Effector CD4-positive, alpha-beta T cell (primary cell): ENCODE results near the gene ABCB6.
"Not testable (repeated sequence)": the region's sequence is repeated elsewhere in the genome, so short reads cannot be mapped to it uniquely, and the experiment has no call there.

ENCODE experiments used
- DNase-seq: peaks from one replicate; pipeline ENCODE4 v3.0.0-alpha.2; 2020

ABCB6 gene

DNA sequence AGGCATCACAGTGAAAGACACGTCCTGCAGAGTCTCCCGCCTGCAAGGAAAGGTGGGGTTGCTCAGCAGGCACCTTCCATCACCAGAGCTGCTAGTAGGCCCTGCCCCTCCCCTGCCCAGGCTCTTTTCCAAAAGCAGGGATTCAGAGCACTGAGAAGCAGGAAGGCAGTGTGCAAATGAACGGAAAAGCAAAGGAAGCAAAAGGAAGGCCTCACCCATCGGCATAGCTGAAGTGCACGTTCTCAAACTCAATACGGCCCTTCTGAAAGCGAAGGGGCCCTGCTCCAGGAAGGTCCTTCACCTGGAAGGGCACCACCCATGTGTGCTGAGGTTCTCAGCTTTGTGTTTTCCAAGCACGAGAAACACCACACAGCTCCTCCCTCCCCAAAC, 5.7 kb downstream of the ABCB6 start:
- no peak for DNase-seq

DNA sequence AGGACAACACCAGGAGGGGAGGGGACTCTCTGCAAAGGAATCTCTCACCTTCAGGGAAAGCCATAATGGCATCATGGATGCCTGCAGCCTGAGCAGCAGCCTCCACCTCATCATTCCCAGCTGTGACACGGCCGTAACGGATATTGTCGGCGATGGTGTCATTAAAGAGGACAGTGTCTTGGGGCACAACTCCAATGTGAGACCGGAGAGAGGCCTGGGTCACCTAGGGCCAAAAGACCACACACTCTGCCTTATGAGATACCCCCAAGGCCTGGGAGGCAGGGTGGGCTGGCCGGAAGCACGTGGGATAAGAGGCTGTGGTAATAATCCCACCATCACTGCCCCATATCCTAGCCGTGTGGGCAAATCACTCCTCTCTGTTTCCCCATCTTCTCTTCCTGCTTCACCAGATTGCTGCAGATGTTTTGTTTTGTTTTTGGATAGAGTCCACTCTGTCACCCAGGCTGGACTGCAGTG, 7.8 kb downstream of the ABCB6 start:
- DNase-seq, result no peak

DNA sequence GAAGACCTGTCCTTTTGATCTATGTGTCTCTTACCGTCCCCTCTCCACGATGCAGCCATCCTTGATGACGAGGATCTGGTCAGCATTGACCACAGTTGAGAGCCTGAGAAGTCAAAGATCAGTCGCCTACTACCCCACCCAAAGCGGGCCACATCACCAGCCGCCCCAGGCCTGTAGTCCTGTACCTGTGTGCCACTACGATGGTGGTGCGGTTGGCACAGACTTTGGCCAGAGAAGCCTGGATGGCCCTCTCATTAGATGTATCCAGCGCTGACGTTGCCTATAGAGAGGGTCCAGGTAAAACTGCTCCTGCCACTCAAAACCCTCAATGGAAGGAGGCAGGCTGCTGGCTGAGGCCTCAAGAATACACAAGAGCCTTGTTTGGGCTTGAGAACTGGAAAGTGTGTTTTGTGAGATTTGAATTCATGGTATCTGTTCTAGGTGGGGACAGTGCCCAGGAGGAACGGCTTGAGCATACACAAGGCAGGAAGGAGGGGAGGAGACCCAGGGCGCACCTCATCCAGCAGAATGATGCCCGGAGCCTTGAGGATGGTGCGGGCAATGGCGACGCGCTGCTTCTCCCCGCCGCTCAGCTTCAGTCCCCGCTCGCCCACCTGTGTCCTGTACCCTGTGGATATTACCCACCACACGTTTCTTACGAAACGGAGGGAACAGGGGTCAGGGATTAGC, 8.4 kb downstream of the ABCB6 start:
- no peak for DNase-seq

DNA sequence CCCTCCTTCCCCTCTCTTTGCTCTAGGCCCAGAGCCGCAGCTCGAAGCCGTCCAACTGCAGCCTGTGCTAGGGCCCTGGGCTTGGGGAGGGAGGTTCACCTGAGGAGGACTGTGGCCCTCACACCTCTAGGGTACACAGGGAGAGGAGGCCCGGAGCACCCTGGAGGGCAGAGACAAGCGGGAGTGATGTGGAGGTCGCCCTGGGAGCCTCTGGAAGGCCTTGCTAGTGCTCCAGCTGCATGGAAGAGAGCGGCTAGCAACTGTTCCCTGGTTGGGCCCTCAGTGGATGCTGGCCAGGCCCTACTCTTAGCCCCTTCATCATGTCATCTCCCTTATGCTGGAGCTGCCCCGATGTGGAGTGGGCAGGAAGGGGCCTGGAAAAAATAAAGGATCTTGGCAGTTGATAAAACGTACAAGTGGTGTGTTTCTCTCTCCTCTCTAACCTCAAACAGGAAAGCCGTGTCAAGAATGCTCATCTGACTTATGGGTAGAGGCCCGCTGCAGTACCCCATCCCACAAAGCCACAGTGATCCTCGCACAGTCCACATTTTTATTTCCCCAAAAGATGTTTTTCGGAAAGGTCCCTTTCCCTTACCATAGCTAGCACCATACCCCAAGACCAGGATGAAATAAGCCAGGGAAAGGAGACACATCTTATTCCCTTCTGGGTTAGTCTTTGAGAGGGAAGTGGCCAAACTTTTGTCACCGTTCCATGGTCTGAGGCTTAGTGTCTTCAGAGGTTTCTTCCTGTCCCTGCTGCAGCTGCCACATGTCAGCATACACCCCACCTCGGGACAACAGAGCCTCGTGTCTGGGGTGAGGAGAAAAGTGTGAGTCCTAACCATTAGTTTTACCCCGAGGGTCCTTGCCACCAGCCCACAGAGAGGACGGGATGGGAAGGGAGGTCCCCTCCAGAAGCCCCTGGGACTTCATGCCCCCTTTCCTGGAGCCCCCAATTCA, 9.2 kb downstream of the ABCB6 start:
- no peak for DNase-seq

DNA sequence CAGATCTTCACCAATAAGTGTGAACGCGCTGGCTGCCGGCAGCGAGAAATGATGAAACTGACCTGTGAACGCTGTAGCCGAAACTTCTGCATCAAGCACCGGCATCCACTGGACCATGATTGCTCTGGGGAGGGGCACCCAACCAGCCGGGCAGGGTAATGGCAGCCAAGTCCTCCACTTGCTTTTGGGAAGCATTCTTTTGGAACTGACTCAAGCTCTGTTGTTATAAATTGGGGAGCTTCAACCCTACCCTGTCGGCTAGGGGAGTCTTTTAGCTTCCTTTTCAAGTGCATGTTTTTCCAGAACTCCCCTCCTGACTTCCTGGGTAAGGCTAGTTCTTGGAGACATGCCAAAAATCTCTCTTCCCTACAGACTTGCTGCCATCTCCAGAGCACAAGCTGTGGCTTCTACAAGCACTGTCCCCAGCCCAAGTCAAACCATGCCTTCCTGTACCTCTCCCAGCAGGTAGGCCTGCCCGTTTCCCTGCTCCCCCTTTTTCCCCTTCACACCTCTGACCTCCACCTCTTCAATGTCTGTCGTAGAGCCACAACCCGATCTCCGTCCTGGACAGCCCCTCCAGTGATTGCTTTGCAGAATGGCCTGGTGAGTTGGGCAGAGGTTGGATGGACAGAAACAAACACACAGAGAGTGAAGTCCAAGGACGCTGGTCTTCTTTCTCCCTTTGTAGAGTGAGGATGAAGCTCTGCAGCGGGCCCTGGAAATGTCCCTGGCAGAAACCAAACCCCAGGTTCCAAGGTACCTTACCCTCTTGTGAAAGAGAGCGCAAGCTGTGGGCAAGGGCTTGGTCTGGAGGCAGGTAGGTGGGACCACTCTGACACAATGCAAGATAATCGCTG, 10.6 kb downstream of the ABCB6 start:
- no peak for DNase-seq

DNA sequence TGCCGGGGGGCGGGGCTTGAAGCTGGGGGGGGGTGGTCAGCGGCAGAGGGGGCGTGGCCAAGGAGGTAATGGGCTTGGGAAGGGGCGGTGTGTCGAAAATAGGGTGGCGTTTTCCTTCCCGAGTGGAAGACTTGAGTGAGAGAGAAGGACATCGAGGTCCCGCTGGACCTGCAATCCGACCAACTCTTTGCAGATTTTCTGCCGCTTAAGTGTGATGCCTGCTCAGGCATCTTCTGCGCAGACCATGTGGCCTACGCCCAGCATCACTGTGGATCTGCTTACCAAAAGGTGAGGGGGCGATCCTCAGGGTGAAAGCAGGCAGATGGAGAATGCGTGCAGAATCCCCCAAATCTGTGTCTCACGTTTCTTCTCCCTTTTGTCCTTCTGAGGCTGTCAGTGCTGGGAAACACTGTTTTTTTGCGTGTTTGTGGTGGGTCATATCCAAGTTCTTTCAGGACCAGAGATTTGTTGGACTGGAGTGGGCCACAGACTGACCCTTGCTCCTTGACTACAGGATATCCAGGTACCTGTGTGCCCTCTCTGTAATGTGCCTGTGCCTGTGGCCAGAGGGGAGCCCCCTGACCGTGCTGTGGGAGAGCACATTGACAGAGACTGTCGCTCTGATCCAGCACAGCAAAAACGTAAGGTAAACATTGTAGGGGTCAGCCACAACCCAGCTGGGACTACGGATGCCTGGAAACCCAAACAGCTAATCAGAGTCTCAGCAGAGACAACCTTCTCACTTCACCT, 11.4 kb downstream of the ABCB6 start:
- DNase-seq, result no peak

DNA sequence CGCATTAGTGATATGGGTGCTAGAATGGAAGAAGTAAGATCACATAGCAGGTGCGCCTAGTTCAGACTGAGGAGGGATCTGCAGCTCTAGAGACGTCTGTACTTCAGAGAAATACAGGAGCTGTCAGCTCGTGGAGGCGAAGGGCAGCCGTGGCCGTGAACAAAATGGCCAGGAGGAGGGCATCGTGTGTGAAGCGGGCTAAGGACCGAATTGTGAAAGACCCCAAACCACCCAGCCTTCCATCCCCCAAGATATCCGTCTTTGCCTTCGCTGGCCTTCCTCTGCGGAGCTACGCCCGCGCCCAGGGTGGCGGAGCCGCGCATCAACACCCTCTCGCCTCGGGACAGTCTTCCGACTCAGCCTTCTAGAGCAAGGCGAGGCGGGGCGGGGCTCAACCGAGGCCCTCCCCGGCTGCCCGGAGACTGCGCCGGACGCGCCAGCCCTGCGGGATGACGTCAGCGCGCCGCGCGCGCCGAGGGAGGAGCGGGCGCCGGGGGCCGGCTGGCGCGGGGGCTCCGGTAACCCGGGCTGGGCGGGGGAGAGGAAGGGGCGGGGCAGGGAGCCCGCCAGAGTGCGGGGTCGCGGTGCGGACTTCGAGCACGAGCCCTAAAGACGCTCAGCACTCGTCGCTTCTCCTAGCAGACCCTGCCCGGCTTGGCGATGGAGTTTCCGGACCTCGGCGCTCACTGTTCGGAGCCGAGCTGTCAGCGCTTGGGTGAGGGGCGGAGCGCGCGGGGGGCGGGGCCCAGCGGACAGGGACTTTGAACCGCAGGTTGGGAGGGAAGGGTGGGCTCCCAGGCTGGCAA, 12.2 kb downstream of the ABCB6 start, which contains the start of gene ZFAND2B:
ZFAND2B (plus strand) TSS at position 455 of the 806 bp plus-strand sequence; CDS start at position 661, 206 bp downstream.
- DNase-seq, result peak; percentile 94

DNA sequence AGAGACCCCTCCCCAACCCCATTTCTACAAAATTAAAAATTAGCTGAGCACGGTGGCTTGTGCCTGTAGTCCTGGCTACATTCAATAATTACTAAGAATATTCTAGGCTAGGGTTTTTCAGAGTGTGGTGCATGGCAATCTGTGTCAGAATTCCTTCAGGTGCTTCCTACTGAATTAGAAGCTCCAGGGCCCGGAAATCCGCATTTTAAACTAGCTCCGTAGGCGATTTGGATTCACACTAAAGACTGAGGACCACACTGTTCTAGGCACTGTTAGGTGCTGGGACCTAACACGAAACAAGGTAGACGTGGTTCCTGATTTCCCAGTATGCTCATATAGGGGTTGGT, 12.8 kb downstream of the ABCB6 start:
- DNase-seq, result no peak

DNA sequence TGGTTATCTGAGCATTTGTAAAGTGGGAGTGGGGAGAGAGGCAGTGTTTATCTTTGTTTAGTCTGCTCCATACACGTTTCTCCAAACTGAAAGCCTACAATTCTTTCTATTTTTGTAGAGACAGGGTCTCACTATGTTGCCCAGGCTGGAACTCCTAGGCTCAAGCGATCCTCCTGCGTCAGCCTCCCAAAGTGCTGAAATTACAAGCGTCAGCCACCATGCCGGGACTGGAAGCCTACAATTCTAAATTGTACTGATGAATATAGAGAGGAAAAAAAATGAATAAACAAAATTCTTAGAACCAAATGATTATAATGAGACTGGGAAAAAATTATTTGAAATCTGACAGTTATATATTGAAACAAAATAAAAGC, 13.6 kb downstream of the ABCB6 start:
- DNase-seq, result no peak

DNA sequence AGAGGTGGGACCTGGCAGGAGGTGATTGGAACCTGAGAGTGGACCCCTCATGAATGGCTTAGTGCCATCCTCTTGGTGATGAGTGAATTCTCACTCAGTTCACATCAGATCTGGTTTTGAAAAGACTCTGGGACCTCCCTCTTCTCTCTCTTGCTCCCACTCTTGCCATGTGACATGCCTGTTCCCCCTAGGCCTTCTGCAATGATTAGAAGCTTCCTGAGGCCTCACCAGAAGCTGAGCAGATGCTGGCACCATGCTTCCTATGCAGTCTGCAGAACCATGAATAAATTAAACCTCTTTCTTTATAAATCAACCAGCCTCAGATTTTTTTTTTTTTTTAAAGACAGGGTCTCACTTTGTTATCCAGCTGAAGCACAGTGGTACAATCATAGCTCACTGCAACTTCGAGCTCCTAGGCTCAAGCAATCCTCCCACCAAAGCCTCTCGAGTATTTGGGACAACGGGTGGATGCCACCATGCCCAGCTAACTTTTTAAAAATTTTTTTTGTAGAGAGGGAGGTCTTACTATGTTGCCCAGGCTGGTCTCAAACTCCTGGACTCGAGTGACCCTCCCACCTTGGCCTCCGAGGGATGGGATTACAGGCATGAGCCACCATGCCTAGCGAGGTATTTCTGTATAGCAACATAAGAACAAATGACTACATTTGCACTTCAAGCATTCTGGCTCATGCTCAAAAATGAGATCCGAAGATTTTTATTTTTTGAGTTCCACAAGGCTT, 14.2 kb downstream of the ABCB6 start:
- DNase-seq, result no peak

DNA sequence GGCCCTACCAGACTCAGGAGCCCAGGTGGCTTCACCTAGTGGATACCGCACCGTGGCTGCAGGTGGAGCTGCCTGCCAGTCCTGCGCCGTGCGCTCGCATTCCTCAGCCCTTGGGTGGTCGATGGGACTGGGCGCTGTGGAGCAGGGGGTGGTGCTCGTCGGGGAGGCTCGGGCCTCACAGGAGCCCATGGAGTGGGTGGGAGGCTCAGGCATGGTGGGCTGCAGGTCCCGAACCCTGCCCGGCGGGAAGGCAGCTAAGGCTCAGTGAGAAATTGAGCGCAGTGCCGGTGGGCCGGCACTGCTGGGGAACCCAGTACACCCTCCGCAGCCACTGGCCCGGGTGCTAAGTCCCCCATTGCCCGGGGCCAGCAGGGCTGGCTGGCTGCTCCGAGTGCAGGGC, 17.4 kb downstream of the ABCB6 start:
- DNase-seq, result not testable (repeated sequence)

DNA sequence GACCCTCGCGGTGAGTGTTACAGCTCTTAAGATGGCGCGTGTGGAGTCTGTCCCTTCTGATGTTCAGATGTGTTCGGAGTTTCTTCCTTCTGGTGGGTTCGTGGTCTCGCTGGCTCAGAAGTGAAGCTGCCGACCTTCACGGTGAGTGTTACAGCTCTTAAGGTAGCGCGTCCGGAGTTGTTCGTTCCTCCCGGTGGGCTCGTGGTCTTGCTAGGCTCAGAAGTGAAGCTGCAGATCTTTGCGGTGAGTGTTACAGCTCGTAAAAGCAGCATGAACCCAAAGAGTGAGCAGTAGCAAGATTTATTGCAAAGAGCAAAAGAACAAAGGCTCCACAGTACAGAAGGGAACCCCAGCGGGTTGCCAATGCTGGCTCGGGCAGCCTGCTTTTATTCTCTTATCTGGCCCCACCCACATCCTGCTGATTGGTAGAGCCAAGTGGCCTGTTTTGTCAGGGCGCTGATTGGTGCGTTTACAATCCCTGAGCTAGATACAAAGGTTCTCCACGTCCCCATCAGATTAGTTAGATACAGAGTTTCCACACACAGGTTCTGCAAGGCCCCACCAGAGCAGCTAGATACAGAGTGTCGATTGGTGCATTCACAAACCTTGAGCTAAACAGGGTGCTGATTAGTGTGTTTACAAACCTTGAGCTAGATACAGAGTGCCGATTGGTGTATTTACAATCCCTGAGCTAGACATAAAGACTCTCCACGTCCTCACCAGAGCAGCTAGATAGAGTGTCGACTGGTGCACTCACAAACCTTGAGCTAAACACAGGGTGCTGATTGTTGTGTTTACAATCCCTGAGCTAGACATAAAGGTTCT, 18.0 kb downstream of the ABCB6 start:
- not testable (repeated sequence) for DNase-seq

DNA sequence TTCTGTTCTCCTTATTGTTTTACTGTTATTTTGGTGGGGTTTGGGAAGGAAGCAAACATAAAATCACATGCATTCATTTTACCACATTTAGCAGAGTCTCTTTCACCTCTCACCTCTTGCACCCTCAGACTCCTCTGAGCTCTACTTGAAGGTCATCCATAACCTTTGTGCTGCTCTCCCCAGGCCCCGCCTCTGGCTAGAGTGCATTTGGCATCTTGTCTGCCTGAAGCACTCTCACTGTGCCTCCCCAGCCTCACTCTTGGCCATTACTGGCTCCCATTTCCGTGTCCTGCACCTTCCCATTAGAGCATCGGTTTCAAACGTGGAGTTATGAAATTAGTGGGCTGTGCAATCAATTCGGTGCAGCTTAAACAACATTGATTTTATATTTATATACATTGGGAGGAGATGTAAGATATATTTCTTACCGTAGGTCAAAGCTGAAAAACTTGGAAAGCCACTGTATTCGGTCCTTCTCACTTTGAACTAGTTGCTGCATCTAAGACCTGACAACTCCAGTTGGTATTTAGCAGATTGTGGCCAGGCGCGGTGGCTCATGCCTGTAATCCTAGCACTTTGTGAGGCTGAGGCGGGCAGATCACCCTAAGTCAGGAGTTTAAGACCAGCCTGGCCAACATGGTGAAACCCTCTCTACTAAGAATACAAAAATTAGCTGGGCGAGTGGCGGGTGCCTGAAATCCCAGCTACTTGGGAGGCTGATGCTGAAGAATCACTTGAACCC, 19.1 kb downstream of the ABCB6 start:
- no peak for DNase-seq

DNA sequence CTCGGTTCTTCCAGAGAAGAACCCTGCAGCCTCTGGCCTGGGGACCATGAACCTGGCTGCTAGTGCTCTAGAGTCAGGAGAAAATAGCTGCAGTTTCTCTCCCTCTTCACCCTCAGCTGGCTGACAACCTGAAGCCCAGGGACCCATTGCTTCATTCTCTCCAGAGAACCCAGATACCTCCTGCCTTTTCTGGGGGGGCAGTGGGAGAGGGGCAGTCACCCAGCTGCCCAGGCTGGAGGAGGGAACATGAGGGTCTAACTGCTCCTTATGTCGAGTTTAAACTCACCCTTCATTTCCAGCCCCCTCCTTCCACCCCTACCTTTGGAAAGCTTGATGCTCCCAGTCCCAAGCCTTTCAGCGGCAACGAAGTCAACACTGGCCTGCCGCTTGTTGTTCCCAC, 19.8 kb downstream of the ABCB6 start:
- no peak for DNase-seq

DNA sequence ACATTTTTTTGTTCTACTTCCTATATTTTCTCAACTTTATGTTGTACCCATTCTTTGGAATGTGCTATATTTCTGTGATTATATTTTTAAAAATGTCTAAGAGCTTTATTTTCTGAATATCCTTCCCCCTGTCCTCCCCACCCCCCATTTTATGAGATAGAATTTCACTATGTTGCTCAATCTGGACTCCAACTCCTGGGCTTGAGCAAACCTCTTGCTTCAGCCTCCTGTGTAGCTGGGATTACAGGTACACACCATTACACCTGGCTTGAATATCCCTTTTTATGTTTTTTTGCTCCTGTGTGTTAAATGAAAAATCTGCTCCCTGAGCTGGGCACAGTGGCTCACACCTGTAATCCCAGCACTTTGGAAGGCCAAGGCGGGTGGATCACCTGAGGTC, 21.4 kb downstream of the ABCB6 start:
- DNase-seq, result no peak

DNA sequence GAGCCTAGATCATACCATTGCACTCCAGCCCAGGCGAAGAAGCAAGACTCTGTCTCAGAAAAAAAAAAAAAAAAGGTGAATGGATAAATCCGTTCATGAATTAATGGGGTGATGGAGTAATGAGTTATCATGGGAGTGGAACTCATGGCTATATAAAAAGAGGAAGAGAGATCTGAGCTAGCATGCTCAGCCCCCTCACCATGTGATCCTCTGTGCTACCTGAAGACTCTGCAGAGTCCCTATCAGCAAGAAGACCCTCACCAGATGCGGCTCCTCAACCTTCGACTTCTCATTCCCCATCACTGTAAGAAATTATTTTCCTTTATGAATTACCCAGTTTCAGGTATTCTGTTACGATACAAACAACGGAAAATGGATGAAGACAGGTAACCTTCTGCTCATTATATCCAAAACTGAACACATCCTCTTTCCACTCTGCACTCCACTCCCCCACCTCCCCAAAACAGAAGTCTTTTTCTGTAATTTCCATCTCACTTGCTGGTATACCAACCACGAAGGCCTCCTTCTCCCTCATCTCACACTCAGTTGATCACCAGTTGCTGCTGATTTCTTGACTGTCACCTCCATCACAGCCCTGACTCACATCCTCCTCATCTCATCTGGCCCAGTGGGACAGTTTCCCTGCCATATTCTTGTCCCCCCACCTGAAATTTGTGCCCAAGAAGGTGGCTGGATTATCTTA, 31.9 kb downstream of the ABCB6 start:
- no peak for DNase-seq

DNA sequence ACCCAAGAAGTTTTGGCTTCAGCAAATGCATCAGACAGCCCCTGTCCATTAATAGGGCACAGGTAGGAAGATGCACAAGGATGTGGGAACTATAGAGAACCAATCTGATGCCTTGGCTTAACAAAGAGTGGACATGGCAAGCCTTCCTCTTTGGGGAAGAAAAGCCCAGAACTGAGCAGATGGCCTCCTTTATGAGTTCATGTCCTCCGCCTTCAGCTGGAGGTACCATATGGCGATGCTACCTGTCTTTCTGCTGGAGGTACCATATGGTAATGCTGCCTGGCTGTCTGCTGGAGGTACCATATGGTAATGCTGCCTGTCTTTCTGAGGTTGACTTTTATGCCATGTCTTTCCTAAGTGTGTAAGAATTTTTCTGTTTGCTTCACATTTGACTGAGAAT, 34.6 kb downstream of the ABCB6 start:
- no peak for DNase-seq

DNA sequence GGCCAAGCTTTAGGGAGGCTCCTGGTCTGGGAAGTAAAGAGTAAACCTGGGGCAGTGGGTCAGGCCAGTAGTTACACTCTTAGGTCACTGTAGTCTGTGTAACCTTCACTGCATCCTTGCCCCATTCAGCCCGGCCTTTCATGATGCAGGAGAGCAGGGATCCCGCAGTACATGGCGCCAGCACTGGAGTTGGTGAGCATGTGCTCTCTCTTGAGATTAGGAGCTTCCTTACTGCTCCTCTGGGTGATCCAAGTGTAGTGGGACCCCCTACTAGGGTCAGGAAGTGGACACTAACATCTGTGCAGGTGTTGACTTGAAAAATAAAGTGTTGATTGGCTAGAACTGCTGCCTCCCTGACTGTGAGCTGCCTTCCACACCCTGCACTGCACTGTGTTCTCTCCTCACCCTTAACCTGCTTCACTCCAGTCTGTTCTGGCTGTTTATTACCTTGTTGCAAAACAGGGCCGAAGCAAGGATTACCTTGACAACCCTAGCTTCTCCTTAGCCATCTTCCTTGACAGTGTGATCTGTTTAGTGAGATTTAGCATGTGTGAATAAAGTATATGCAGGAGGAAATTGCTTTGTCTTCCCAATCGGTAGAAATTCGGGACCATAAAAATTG, 35.5 kb downstream of the ABCB6 start:
- no peak for DNase-seq
